Stimulated activated CD8-positive, alpha-beta memory T cell treated with anti-CD3 and anti-CD28 coated beads, Interleukin-15, amount 100 ng/mL, for 4 hours (primary cell): ENCODE measurements around the gene TUBA4A.
A peak's percentile ranks its signal among the peaks of the same experiment; 100 is the strongest.
"Not testable (repeated sequence)": the region's sequence is repeated elsewhere in the genome, so short reads cannot be mapped to it uniquely, and the experiment has no call there.

Source experiments
- DNase-seq, 2 donors: peaks; one replicate each; pipeline ENCODE4 v3.0.0-alpha.2; 2020; ENCODE audit warnings: low read depth in 2 of 2

The TUBA4A gene

GRCh38 chr2:219253753-219254589, at the start of gene TUBA4A:
TUBA4A (minus strand) TSS chr2:219253918; CDS start chr2:219253858, 60 bp downstream.
- peak; percentile 80 to 83 for DNase-seq

DNA sequence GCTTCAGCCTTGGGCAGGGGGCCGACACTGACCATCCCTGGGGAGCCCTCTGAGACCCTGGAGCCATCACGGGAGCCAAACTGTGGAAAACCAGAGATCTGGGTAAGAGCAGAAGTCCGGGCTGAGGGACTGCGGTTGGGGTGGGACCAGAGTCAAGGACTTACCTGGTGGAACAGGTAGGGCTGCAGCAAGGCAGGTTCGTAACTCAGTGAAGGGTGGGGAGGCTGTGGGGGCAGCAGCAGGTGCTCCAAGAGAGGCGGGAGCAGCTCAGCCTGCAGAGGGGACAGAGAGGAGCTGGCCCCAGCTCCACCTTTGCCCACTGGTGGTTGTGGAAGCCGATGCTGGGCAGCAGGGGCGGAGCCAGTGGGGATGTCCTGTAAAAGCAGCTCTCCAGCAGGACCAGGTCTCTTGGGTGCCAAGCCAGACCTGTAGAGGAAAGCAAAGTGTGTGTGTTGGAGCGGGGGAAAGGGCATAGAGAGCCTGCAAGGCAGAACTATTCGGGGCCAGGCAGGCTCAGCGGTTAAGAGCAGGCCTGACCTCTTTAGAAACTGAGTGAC, 48.8 kb upstream of the TUBA4A start:
- no peak for DNase-seq

DNA sequence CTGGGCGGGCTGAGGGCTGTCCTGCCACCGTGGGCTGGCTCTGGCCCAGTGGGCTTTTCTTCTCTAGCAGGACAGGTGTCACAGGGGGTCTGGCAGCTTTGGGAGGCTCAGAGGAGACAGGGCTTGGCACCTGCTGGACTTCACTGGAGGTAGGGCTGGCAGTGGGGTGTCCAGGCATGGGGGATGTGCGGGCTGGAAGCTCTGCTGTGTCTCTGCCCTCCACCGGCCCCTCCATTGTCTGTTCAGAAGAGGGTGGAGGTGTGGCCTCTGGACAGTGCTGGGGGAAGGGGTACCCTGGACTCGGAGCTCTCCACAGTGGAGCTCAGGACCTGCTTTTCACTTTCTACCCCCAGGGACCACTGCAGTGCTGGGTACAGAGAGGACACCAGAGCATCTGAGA, 46.3 kb upstream of the TUBA4A start:
- DNase-seq, result no peak

DNA sequence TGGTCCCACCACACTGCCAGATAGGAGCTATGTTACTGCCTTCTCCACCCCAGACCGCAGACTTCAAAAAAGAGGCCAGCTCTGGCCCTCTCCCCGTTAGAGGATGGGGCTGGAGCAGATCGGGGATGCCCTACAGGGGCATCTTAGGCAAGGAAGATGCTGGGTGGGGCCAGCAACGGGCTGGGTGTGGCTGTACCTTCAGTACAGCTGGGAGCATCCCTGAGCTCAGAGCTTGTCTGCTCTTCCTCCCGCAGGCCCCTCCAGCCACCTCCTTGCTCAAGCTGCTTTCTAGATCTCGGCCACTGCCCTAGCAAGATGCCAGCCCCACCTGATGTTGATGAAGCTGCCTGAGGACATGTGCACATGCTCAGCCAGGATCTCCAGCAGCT, 45.6 kb upstream of the TUBA4A start:
- no peak for DNase-seq

DNA sequence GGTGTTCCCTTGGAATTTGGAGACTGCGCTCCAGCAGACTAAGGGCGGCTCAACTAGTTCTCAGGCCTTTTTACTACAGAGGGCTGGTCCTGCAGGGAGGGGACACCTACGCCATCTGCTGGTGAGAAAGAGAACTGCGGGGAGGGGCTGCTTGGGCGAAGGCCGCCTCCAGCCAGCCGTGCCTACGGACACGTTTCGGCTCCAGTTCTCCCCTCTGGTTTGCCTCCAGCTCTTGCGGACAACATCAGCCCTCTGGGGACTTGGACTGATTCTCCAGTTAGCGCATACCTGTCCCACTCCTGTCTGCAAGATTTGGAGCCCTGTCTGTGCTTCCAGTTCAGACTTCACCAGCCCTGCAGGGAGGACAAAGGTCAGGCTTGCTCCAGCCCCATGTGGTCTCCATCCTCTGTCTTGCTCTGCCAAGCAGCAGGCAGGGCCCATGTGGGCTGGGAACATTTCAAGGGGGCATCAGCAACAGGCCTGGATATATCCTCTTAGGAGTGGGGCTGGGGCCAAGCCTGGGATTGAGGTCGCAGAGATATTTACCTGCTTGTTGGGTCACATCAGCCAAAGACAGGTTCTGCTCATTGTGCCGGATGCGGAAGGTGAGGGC, 45.1 kb upstream of the TUBA4A start:
- DNase-seq, result peak; percentile 63 to 75

- no peak for DNase-seq
Observed at GRCh38 chr2:219297766-219298456, 44.2 kb upstream of the TUBA4A start.

DNA sequence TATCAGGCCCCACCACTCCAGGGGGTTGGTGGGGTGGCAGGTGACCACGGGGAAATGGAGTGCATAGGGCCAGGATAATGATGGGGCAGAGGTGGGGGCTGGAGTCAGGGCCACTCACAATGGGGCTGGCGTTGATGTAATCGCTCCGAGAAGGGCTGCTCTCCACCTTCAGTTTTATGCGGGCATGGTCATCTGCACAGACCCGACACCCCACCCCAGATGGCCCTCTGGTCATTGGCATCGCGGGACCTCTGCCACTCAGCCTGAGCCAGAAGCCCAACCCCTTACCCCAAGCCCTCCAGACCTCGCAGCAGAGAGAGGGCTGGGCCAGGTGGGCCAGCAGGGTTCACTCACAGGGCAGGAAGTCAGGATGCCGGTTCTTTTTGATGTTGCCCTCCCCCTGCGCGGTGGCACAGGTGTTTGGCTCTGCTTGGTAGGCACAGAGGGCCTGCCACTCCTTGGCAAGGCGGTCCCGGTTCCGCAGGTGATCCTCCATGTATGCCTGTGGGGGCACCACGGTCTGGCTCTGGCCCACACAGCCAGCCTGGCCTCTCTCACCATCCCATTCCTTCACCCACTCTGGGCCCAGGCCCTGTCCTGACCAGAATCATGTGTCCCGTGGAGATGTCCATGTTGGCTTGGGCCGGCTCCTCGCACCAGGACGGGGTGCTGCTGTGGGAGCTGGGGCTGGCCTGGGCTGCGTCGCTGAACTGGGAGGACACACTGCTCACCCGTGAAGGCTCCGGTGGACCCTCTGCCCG, 43.1 kb upstream of the TUBA4A start:
- no peak for DNase-seq

- DNase-seq, result no peak
Observed at GRCh38 chr2:219296142-219296541, 42.4 kb upstream of the TUBA4A start.

DNA sequence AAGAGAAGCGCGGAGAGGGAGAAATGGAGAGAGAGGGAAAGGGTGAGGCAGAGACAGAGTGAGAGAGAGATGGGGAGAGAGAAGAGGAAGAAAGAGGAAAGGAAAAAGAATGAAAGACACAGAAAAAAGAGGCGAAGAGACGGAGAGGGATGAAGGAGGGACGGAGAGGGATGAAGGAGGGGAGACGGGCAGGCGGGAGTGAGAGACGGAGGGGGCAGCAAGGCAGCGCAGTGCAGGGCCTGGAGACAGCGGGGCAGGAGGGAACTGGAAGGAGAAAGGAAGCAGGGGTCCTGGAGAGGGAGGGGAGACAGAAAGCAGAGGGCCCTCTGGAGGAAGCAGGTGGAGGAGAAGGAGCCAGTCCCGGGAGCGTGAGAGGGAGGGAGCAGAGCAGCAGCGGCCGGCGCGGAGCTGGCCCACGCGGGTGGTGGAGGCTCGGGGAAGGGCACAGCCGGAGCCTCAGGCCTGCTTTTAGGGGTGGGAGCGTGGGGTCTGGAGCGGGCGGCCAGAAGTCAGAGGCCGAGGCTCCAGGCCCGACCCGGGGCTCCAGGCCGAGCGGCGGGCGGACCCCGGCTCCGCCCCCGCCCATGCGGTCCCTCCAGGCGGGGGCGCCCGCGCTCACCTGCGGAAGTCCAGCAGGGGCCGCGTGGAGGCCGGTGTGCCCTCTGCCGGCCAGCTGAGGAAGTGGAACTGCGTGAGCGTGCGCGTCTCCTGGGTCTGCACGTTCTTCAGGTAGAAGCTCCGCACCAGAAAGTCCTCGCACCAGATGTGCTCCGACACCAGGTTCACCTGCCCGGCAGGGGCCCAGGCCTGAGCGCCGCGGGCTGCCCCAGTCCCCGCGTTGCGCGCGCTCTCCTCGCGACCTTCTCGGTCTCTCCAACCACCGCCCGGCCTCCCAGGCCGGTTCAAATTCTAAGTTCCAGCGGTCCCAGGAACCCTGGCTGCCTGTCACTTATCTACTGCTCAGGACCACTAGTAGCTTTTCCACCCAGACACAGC, 40.9 kb upstream of the TUBA4A start:
- DNase-seq, result peak; percentile 71 to 77

GRCh38 chr2:219293736-219294231, 40.1 kb upstream of the TUBA4A start:
- DNase-seq, result no peak

- no peak for DNase-seq
Observed at GRCh38 chr2:219292616-219293015, 38.9 kb upstream of the TUBA4A start.

GRCh38 chr2:219291910-219292490, 38.3 kb upstream of the TUBA4A start:
- DNase-seq, result no peak

DNA sequence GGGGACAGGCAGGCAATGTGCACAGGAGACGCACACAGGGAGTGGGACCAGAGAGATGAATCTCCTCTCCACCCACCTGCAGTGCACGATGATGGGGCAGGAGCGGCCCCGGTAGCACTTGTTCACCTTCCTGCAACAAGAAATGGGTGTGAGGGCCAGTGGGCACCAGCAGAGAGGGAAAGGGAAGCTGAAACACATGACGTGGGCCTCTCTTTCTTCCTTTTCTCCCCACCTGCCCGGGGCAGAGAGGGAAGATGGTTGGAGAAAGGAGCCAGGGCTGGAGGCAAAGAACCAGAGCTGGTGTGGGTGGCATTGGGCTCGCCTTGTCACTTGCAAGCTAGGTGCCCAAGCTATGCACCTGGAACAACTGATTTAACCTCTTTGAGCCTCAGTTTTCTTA, 37.7 kb upstream of the TUBA4A start:
- DNase-seq, result no peak

GRCh38 chr2:219290381-219291171, 36.9 kb upstream of the TUBA4A start:
- DNase-seq, result no peak

- DNase-seq, result no peak
Observed at GRCh38 chr2:219289537-219290361, 36.0 kb upstream of the TUBA4A start.

DNA sequence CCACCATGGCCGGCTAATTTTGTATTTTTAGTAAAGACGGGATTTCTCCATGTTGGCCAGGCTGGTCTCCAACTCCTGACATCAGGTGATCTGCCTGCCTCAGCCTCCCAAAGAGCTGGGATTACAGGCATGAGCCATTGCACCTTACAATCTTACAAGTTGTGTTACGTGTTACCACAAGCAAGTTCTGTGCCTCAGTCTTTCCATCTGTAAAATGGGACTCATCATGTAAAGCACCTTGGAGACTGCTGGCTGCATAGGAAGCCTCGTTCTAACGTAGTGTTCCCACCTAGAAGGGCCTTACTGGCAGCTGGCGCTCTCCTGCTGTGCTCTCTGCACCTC, 35.4 kb upstream of the TUBA4A start:
- DNase-seq, result no peak

DNA sequence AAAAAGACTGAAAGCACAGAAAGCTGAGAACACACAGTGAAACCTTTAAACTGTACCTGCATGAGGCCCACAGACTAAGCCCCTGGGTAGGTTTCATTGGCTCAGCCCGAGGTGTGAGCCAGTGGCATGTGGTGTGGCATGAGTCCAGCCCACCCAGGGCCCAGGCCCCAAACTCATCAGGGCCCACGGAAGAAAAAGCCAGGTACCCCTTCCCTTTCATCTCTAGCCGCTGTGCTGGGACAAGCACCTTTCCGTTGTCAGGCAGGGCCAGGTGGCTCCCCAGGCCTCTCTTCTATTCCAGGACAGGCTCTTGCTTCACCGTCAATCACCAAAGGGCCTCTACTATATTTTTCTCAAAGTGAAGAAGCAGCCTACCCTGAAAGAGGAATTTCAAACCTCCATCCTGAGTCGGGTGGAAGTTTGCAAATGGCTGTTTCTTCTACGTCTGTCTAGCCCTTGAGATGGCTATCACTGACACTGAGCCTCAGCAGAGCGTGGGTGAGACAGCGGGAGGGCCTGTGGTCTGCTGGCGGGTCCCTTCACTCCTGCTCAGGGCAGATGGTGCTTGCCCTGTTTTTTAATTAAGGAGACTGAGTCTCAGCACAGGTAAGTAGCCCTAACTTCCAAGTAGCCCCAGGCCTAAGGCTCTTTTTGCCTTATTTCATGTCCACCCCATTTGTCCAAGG, 34.0 kb upstream of the TUBA4A start:
- DNase-seq, result no peak

- DNase-seq, result not testable (repeated sequence)
Observed at GRCh38 chr2:219287116-219287440, 33.4 kb upstream of the TUBA4A start.
